HUES6 (cell line): Measurements from ENCODE around the gene HTT.

Source experiments
- H3K27ac ChIP-seq: 2 replicates; pipeline ENCODE4 v1.7.0; 2013; ENCODE audit warnings: low read depth, mild to moderate bottlenecking, low read length, inconsistent platforms
- H3K27me3 ChIP-seq: 2 replicates; pipeline ENCODE4 v1.6.1; 2013; ENCODE audit warnings: low read length; ENCODE audit not compliant: control insufficient read depth, insufficient read depth
- H3K36me3 ChIP-seq: 2 replicates; pipeline ENCODE4 v1.6.1; 2013; ENCODE audit warnings: low read length; ENCODE audit not compliant: control insufficient read depth, insufficient read depth
- H3K4me1 ChIP-seq: 2 replicates; pipeline ENCODE4 v1.6.1; 2013; ENCODE audit warnings: low read length; ENCODE audit not compliant: control insufficient read depth, insufficient read depth
- H3K4me3 ChIP-seq: 2 replicates; pipeline ENCODE4 v1.5.1; 2013; ENCODE audit warnings: low read depth, low read length
- H3K9ac ChIP-seq: one replicate; pipeline ENCODE4 v1.6.1; 2013; ENCODE audit warnings: mild to moderate bottlenecking, low read length
- H3K9me3 ChIP-seq: 2 replicates; pipeline ENCODE4 v1.6.1; 2013; ENCODE audit warnings: low read depth, low read length; ENCODE audit not compliant: control insufficient read depth, insufficient read depth

The HTT gene

DNA sequence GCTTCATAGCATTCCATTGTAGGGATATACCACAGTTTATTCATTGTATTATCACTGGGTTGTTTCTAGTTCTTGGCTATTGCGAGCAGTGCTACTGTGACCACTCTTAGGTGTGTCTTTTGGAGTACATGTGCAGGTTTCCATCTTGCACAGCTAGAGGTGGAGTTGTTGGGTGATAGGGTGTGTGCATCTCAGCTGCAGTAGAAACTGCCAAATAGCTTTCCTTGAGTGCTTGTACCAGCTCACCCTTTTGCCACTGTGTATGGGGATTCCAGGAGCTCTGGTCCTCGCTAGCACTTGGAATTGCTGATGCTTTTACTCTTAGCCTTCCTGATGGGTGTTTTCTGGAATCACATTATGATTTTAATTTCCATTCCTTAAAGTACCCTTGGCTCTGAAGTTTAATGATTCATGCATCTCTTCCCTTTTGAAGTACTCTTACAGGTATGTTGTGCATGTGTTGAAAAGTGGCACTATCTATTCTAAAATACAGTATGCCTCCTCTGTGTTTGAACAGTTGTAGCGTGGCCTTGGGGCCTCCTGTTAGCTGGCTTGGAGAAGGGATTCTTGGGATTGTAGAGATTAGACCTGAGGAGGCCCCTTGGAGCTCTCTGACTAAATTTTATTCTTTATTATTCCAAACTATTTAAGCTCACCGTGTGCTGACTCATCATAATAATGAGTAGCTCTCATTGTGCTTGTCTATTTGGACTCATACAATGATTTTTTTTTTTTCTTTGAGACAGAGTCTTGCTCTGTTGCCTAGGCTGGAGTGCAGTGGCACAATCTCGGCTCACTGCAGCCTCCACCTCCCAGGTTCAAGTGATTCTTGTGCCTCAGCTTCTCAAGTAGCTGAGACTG is 38.4 kb downstream of the HTT start:
- Histone ChIP-seq H3K9ac (no peak overlapping the region), H3K27ac (no peak overlapping the region), H3K36me3 (peaks cover 95% of the 10 kb centered on the region), H3K4me3 (no peak overlapping the region), H3K4me1 (no peaks in the 10 kb centered on the region), H3K9me3 (0 out of 2 replicates have a peak, but pooled peaks cover 10% of the 10 kb centered on the region), H3K27me3 (no peaks in the 10 kb centered on the region)

DNA sequence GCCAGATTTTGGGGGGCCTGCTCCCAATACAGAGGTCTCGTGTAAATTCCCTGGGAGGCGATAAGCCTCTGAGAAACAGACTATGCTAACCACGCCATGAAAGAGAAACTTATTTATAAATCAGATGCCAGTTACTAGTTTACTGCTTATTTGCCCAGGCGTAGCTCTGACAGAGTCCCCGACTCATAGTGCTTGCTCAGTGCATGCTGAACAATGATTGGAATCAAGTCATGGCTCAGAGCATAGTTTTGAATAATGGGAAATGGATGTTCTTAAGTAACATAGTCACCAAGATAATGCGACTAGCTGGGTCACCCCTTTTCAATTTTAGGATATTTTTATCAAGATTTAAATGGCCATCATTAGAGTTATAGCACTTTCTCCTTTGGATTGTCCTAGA is 39.9 kb downstream of the HTT start:
- no peak overlapping the region for H3K9ac ChIP-seq
- H3K27ac ChIP-seq: no peak overlapping the region
- no peak overlapping the region for H3K4me3 ChIP-seq
- peaks cover 98% of the 10 kb centered on the region for H3K36me3 ChIP-seq
- no peaks in the 10 kb centered on the region for H3K27me3 ChIP-seq
- 0 out of 2 replicates have a peak, but pooled peaks cover 10% of the 10 kb centered on the region for H3K9me3 ChIP-seq
- no peaks in the 10 kb centered on the region for H3K4me1 ChIP-seq

GRCh38 chr4:3115637-3116270 is 41.3 kb downstream of the HTT start:
- no peak overlapping the region for H3K9ac ChIP-seq
- 0 out of 2 replicates have a peak, but pooled peaks cover 10% of the 10 kb centered on the region for H3K9me3 ChIP-seq
- peaks cover 98% of the 10 kb centered on the region for H3K36me3 ChIP-seq
- H3K27ac ChIP-seq: no peak overlapping the region
- no peaks in the 10 kb centered on the region for H3K4me1 ChIP-seq
- H3K4me3 ChIP-seq: no peak overlapping the region
- no peaks in the 10 kb centered on the region for H3K27me3 ChIP-seq

DNA sequence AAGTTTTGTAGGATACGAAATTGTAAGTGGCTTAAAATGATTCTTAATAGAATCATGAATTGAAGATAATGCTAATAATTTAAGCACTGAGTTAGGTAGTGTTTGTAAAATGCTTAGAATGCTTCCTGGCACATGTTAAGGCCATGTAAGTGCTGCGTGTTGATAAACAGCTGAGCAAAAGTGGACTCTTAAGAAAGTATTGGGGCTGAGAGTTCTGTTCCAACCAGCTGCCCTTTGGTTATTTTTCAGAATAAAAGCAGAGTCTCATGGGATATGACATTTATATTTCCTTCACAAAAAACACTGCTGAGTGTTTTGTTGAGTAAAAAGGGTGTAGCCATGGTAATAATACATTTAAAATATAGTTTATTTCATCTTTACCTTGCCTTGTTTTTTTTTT is 42.5 kb downstream of the HTT start:
- Histone ChIP-seq H3K9ac (no peak overlapping the region), H3K4me3 (no peak overlapping the region), H3K36me3 (peaks cover 98% of the 10 kb centered on the region), H3K4me1 (no peaks in the 10 kb centered on the region), H3K27me3 (no peaks in the 10 kb centered on the region), H3K9me3 (0 out of 2 replicates have a peak, but pooled peaks cover 10% of the 10 kb centered on the region), H3K27ac (no peak overlapping the region)

DNA sequence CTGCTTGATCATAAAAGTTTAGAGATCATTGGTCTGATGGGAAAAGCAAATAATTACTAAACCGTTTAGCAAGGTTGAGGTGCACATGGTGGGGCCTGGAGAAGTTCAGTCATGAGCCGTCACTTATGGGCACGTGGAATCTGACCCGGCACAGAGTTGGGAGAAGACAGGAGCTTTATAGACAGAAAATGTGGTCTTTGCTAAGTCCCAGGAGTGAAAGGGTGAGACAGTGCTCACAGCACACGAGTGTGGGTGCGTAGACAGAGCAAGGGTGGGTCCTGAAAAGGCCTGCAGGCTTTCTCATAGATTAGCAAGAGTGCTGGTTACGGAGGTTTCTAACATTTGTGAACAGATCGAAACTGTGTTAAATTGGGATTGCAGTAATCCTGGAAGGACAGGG is 43.8 kb downstream of the HTT start:
- no peaks in the 10 kb centered on the region for H3K27me3 ChIP-seq
- H3K36me3 ChIP-seq: peaks cover 98% of the 10 kb centered on the region
- H3K4me3 ChIP-seq: no peak overlapping the region
- 0 out of 2 replicates have a peak, but pooled peaks cover 4% of the 10 kb centered on the region for H3K9me3 ChIP-seq
- H3K27ac ChIP-seq: no peak overlapping the region
- no peak overlapping the region for H3K9ac ChIP-seq
- H3K4me1 ChIP-seq: no peaks in the 10 kb centered on the region

- no peaks in the 10 kb centered on the region for H3K4me1 ChIP-seq
- H3K4me3 ChIP-seq: no peak overlapping the region
- no peaks in the 10 kb centered on the region for H3K27me3 ChIP-seq
- no peaks in the 10 kb centered on the region for H3K9me3 ChIP-seq
- no peak overlapping the region for H3K27ac ChIP-seq
- H3K36me3 ChIP-seq: peaks cover 98% of the 10 kb centered on the region
- no peak overlapping the region for H3K9ac ChIP-seq
These were observed 45.0 kb downstream of the HTT start for GRCh38 chr4:3119464-3119863.

- H3K4me1 ChIP-seq: no peaks in the 10 kb centered on the region
- H3K4me3 ChIP-seq: no peak overlapping the region
- H3K9me3 ChIP-seq: no peaks in the 10 kb centered on the region
- H3K27me3 ChIP-seq: no peaks in the 10 kb centered on the region
- no peak overlapping the region for H3K9ac ChIP-seq
- H3K36me3 ChIP-seq: peaks cover 93% of the 10 kb centered on the region
- H3K27ac ChIP-seq: no peak overlapping the region
These were observed 46.6 kb downstream of the HTT start for GRCh38 chr4:3121110-3121509.

DNA sequence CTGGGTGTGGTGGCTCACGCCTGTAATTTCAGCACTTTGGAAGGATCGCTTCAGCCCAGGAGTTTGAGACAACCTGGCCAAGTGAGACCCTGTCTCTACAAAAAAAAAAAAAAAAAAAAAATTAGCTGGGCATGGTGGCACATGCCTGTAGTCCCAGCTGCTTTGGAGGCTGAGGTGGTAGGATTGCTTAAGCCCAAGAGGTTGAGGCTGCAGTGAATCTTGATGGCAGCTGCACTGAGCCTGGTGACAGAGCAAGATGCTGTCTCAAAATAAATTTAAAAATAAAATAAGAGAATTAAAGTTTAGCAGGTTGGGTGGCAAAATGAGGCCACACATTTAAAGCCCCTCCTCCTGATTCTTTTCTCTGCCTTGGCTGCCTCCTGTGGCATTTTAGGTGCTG is 47.1 kb downstream of the HTT start:
- Histone ChIP-seq H3K4me3 (no peak overlapping the region), H3K36me3 (peaks cover 90% of the 10 kb centered on the region), H3K9me3 (no peaks in the 10 kb centered on the region), H3K27ac (no peak overlapping the region), H3K9ac (no peak overlapping the region), H3K4me1 (no peaks in the 10 kb centered on the region), H3K27me3 (no peaks in the 10 kb centered on the region)

DNA sequence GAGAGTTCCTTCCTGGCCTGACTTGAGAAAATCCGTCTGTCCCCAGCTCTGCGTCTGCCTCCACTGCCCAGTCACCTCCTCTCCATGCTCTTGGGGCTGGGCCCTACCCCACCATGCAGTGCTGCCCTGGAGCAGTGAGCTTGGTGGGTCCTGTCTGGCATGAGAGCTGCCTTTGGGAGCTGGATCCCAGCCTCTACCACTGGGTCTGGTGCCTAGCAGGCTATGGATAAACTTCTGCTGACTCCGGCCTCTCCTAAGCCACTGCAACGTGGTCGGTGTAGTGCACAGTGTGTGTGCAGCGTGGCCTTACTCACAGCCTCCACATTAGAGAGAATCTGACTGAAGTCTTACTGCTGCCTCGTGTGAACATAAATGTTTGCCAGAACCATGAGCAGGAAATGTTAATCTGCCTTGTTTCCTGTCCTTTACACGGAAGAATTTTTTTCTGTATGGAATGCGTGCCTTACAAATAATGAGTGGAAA is 47.6 kb downstream of the HTT start:
- H3K4me3 ChIP-seq: no peak overlapping the region
- no peak overlapping the region for H3K9ac ChIP-seq
- H3K27me3 ChIP-seq: no peaks in the 10 kb centered on the region
- no peaks in the 10 kb centered on the region for H3K4me1 ChIP-seq
- H3K36me3 ChIP-seq: peaks cover 90% of the 10 kb centered on the region
- no peak overlapping the region for H3K27ac ChIP-seq
- no peaks in the 10 kb centered on the region for H3K9me3 ChIP-seq

DNA sequence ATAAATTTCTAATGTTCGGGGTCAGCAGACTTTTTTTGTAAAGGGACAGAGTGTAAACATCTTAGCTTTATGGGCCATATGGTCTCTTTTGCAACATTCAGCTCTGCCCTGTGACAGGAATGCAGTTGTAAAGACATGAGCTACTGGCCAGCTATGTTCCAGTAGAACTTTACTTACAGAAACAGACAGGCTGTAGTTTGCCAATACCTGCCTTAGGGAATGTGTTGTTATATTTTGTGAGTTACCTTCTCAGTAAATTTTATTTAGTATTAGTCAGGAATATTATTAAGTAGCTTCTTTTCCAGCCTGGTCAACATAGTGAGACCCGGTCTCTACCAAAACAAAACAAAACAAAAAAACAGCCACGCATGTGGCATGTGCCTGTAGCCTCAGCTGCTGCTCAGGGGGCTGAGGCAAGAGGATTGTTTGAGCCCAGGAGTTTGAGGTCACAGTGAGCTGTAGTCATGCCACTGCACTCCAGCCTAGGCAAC is 48.7 kb downstream of the HTT start:
- Histone ChIP-seq H3K27ac (no peak overlapping the region), H3K9ac (no peak overlapping the region), H3K27me3 (no peaks in the 10 kb centered on the region), H3K36me3 (peaks cover 90% of the 10 kb centered on the region), H3K4me3 (no peak overlapping the region), H3K4me1 (no peaks in the 10 kb centered on the region), H3K9me3 (no peaks in the 10 kb centered on the region)
